HUES6 (cell line): ENCODE measurements around the gene KRT3.

ENCODE experiments used
- H3K27ac ChIP-seq: 2 replicates; pipeline ENCODE4 v1.7.0; 2013; ENCODE audit warnings: low read depth, mild to moderate bottlenecking, low read length, inconsistent platforms
- H3K27me3 ChIP-seq: 2 replicates; pipeline ENCODE4 v1.6.1; 2013; ENCODE audit warnings: low read length; ENCODE audit not compliant: control insufficient read depth, insufficient read depth
- H3K36me3 ChIP-seq: 2 replicates; pipeline ENCODE4 v1.6.1; 2013; ENCODE audit warnings: low read length; ENCODE audit not compliant: control insufficient read depth, insufficient read depth
- H3K4me1 ChIP-seq: 2 replicates; pipeline ENCODE4 v1.6.1; 2013; ENCODE audit warnings: low read length; ENCODE audit not compliant: control insufficient read depth, insufficient read depth
- H3K4me3 ChIP-seq: 2 replicates; pipeline ENCODE4 v1.5.1; 2013; ENCODE audit warnings: low read depth, low read length
- H3K9ac ChIP-seq: one replicate; pipeline ENCODE4 v1.6.1; 2013; ENCODE audit warnings: mild to moderate bottlenecking, low read length
- H3K9me3 ChIP-seq: 2 replicates; pipeline ENCODE4 v1.6.1; 2013; ENCODE audit warnings: low read depth, low read length; ENCODE audit not compliant: control insufficient read depth, insufficient read depth

Gene KRT3

DNA sequence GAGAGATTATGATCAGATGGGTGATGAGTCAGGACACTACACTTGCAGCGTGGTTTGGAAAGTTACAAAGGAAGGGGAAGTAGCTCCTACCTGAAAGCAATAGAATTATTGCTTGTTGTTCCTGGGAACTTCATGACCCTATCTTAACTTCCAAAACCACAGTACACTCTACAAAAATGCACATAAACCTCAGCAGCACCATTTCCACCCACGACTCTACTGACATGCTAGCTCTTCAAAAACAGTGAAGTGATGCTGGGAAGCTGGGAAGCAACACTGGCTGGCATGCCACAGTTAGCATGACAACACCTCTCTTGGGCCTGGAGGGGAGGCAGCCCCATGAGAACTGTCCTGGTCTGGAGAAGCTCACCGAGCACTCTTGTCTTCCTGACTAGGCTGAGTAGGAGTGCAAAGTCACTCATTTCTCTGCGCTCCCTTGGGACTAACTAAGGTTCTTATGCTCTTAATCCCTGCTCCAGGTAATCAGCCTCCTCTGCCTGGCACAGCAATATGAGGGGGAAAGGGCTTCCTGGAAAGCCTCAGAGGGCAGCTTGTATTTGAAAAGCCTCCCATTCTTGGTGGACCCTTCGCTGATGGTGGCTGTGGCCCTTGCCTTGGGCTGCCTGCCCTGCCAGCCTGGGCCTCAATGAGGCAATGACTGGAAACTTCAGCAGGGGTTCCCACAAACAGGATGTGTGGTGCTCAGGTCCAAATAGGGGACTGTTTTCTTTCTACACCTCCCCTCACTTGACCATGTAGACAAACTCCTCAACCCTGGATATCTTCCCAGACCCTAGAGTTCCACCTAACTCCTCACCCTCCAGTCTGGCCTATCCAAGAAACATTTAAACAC, 1.2 kb downstream of the KRT3 start:
- Histone ChIP-seq H3K27me3 (peaks cover 2% of the 10 kb centered on the region; the same call in 1 of the 2 replicates), H3K4me3 (no peak overlapping the region), H3K36me3 (no peaks in the 10 kb centered on the region), H3K9ac (no peak overlapping the region), H3K9me3 (no peaks in the 10 kb centered on the region), H3K4me1 (peaks cover 1% of the 10 kb centered on the region; the same call in 1 of the 2 replicates), H3K27ac (no peak overlapping the region)

DNA sequence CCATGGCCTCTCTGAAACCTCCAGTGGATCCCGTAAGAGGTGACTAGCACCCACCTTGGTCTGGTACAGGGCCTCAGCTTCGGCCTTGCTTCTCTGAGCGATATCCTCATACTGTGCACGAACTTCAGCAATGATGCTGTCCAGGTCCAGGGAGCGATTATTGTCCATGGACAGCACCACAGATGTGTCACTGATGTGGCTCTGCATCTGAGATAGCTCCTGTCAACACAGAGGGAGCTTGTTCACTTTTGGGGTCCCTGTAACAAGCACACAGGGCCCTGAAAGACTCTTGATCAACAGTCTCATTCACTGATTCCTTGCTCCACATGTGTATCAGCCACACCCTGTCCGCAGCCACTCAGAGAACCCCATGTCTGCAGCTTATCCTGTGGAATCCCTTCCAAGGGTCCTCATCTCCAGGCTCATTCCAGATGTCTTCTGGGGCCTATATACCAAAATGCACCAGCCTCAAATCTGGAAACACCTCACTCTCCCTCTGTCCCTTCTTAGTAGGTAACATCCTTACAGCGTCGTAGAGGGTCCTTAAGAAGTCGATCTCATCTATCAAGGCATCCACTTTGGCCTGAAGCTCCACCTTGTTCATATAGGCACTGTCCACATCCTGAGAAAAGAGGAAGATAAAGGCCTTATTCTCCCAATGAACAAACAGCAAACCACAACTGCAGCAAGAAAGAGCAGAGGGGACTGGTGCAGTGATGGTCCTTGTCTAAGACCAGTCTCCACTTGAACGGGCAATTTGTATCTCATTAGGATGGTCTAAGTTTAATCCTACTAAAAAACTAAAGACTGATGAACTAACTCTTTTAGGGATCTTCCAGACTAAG, 3.5 kb downstream of the KRT3 start:
- no peaks in the 10 kb centered on the region for H3K9me3 ChIP-seq
- H3K27me3 ChIP-seq = peaks cover 5% of the 10 kb centered on the region; the same call in 1 of the 2 replicates
- no peak overlapping the region for H3K4me3 ChIP-seq
- H3K9ac ChIP-seq = no peak overlapping the region
- H3K36me3 ChIP-seq = no peaks in the 10 kb centered on the region
- no peak overlapping the region for H3K27ac ChIP-seq
- H3K4me1 ChIP-seq = no peaks in the 10 kb centered on the region

DNA sequence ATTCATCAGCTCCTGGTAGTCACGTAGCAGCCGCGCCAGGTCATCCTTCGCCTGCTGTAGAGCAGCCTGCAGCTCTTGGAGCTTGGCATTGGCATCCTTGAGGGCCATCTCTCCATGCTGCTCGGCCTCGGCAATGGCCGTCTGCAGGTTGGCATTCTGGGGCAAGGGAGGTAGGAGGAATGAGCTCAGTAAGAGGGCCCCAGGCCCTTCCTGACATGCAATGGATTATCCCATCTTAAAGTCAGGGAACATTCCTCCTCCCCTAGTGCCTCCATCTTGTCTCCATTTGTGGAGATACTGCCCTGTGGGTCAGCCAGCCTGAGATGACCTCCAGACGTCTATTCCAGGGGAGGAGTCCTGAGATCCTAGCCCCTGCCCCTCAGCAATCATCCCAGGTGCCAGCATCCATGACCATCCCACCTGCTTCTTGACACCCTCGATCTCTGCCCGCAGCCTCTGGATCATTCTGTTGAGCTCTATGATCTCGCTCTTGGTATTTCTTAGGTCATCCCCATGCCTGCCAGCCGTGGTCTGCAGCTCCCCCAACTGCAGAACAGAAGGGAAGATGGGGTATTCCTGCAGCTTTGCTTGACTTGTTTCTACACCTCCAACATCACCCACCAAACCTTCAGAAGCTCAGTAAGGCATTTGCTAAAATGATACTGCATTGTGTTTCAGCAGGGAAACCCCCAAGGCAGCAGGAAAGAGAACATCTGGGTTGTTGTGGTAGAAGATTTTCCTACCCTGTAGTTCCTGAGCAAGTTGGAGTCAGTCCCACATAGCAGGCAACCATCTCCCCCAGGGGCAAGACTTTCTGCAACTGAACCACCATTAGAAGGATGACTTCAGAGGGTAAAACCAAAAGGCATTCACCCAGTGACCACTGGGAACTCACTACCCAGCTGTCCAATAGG, 4.4 kb downstream of the KRT3 start:
- Histone ChIP-seq H3K4me3 (no peak overlapping the region), H3K4me1 (no peaks in the 10 kb centered on the region)

DNA sequence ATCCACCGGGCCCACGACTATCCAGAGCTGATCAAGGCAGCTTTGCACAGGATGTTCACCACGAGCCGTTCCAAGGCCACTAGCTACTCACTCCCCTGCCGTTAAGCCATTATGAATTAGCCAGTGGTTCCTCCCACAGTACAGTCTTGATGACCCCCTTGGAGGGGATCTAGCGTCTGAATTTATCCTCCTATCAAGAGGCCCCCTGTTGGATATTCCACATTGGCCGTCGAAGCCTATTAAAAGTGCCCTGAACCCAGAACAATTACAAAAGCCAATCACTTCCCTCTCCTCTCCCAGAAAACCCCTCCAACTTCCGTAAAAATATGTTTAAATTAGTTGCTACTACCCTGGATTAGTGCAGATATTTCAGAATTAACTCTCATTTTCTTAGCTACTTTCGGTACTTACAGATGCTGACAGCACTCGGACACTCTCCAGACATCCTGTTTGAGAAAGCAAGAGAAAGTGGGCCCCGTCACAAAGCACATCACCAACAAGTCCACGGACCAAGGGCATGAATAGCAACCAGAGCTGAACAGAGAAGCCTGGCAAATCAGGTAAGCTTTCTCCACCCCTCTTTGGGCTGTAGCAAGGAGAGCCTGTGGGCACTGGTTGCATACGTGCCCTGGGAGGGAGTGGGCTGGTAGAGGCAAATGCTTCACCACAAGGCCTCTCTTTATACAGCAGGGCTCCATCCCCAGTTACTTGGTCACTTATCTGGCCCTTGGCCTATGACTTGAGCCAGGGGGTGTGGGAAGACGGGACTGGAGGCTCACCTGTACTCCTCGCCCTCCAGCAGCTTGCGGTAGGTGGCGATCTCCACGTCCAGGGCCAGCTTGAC, 5.3 kb downstream of the KRT3 start:
- Histone ChIP-seq H3K27ac (no peak overlapping the region), H3K27me3 (peaks cover 3% of the 10 kb centered on the region; the same call in 1 of the 2 replicates), H3K36me3 (no peaks in the 10 kb centered on the region), H3K9me3 (no peaks in the 10 kb centered on the region), H3K4me1 (no peaks in the 10 kb centered on the region), H3K9ac (no peak overlapping the region), H3K4me3 (no peak overlapping the region)

More for the DNA sequence above, 4.4 kb downstream of the KRT3 start:
- no peak overlapping the region for H3K9ac ChIP-seq
- H3K9me3 ChIP-seq = no peaks in the 10 kb centered on the region
- H3K27me3 ChIP-seq = peaks cover 5% of the 10 kb centered on the region; the same call in 1 of the 2 replicates
- H3K27ac ChIP-seq = no peak overlapping the region
- no peaks in the 10 kb centered on the region for H3K36me3 ChIP-seq

DNA sequence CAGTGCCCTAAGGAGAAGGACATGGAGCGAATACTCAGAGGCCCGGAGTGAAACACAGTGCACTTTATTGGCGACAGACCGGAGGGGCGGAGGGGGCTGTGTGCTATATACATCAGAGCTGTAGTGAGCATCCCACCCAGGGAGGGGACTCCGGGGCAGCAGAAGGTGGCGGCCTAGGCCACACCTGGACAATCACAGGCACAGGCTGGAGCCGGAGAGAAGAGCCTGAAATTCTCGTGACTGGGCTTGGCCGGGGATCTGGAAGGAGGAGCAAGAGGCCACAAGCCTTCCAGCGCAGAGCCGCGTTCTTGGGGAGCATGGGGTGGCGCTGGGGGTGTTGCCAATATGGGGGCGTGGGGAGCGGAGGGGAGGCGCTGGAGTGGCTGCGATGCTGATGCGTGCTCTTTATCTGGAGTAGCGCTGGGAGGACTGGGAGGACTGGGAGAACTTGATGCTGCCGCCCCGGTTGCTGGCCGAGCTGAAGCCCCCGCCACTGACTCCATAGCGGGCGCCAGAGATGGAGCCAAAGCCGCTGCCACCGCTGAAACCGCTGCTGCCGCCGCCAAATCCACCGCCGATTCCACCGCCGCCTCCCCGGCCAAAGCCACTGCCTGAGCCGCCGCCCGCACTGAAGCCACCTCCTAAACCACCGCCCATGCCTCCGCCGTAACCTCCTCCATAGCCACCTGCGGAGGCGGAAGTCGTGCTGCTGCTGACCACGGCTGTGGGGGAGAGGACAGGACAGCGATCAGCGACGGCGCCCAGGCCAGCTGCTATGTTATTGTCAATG, 6.1 kb downstream of the KRT3 start:
- peaks cover 4% of the 10 kb centered on the region; the same call in 1 of the 2 replicates for H3K27me3 ChIP-seq
- H3K36me3 ChIP-seq = no peaks in the 10 kb centered on the region
- H3K4me1 ChIP-seq = no peaks in the 10 kb centered on the region
- no peak overlapping the region for H3K4me3 ChIP-seq
- no peak overlapping the region for H3K27ac ChIP-seq
- no peaks in the 10 kb centered on the region for H3K9me3 ChIP-seq
- H3K9ac ChIP-seq = no peak overlapping the region

DNA sequence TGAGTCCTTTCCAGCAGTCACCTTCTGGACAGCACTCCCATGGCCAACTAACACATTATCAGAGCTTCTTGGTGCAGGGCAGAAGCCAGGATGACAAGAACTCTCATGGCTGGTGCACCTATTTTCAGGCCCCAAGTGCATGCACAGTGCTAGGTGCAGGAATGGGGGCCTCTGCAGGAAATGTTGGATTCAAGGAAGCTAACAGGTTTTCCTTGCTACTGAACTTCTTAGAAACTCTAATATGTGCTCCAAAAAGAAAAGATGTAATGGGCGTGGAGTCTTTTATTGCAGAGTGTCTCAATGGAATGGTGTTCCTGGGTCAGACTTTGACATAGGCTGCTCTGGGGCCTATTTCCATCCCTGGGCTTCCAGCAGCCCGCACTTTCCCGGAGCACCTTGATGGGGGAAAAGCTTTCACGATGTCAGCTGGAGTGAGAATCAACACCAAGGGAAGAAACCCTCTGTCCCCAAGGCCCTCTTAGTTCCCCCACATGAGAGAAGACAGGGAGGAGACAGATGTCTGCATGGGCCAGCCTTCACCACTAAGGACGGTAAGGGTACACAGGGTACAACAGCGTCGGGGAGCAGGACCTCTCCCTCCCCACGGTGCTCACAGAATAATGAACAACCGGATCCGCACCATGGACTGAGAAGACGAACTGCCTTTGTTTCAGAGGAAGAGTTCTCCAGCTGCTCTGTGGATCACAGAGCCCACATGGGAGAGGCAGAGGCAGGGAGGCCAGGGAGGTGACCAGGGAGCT, 6.9 kb downstream of the KRT3 start:
- no peaks in the 10 kb centered on the region for H3K9me3 ChIP-seq
- no peaks in the 10 kb centered on the region for H3K36me3 ChIP-seq
- peaks cover 6% of the 10 kb centered on the region; the same call in 1 of the 2 replicates for H3K27me3 ChIP-seq
- no peaks in the 10 kb centered on the region for H3K4me1 ChIP-seq
- H3K27ac ChIP-seq = no peak overlapping the region
- no peak overlapping the region for H3K9ac ChIP-seq
- H3K4me3 ChIP-seq = no peak overlapping the region

DNA sequence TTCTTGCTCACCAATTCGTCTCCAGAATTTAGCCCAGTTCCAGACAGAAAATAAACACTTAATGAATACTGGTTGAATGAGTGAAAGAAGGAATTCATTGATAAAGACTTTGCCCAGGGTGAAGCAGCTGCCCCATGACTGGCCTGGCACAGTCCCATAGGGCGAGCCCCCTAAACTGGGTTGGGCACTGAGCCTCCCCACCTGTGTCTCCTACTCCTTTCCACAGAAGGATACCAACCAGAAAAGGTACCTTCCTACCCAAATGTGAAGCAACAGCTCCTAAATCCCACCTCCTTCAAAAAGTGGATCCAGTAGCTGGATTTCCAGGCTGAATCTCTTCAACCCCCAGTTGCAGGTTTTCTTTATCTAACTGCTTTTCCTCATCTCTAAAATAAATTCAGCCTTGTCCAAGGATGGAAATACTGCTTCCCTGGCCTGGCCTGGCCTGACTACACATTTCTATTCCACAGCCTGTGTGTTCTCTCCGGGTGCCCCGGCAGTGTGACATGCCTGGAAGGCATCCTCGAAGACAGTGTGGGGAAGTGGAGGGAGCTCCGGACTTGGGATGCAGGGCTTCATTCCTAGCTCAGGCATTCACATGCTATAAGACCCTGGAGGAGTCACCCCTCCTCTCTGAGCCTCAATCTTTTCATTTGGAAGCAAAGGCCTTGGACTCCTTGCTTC, 7.6 kb downstream of the KRT3 start:
- Histone ChIP-seq H3K27me3 (peaks cover 6% of the 10 kb centered on the region; the same call in 1 of the 2 replicates), H3K9ac (no peak overlapping the region), H3K4me1 (no peaks in the 10 kb centered on the region), H3K9me3 (no peaks in the 10 kb centered on the region), H3K27ac (no peak overlapping the region), H3K4me3 (no peak overlapping the region), H3K36me3 (no peaks in the 10 kb centered on the region)

DNA sequence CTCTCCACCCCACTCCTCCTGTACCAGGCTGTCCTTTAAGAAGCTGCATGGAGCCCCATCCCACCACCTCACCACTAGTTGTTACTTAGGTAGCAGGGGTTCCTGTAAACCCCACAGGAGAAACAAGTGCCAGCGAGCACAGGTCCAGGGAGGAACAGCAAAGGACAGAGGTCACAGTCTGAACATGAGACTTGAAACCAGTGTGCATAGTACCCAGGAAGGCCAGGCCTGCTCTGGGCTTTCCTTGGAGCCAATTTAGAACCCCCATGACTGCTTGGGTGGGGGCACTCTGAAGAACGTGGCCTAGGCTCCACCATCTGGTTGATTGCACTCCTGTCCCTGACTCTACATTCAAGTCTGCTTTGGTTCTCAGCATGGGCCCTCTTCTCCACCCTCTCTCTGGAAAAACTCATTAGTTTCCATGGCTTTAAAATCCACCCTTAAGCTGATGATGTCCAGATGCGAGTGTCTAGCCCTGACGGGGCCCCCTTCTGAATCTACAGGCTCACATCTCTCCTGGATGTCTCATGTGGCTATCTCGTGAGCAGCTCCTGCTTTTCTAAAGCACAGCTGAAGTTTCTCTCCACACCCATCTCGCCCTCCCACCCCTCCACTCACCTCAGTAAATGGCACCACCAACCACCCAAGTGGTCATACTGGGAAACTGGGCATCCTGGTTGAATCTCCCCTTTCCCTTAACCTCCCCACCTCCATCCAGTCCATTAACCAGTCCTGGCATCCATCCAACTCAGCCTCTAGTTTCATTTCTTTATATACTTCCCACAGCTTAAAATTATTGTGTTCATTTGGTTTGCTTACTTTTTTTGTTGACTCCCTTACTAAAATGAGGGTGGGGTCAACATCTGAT, 8.4 kb downstream of the KRT3 start:
- Histone ChIP-seq H3K36me3 (no peaks in the 10 kb centered on the region), H3K4me3 (no peak overlapping the region), H3K27me3 (peaks cover 7% of the 10 kb centered on the region), H3K9ac (no peak overlapping the region), H3K9me3 (no peaks in the 10 kb centered on the region), H3K4me1 (no peaks in the 10 kb centered on the region), H3K27ac (no peak overlapping the region)
